Activated T-cell treated with anti-CD3 and anti-CD28 coated beads, Interleukin-2, amount 50 U/mL, for 1 hour (primary cell): Measurements from ENCODE around the gene TNN.
A peak's percentile ranks its signal among the peaks of the same experiment; 100 is the strongest.
"Not testable (repeated sequence)": the region's sequence is repeated elsewhere in the genome, so short reads cannot be mapped to it uniquely, and the experiment has no call there.

Experiments
- DNase-seq: peaks from one replicate; pipeline ENCODE4 v3.0.0-alpha.2; 2020

TNN gene

GRCh38 chr1:175067362-175068106, at the start of gene TNN:
TSS of gene TNN (plus strand) at chr1:175067833. CDS start at chr1:175077419, 9,586 bp downstream.
- DNase-seq = no peak

DNA sequence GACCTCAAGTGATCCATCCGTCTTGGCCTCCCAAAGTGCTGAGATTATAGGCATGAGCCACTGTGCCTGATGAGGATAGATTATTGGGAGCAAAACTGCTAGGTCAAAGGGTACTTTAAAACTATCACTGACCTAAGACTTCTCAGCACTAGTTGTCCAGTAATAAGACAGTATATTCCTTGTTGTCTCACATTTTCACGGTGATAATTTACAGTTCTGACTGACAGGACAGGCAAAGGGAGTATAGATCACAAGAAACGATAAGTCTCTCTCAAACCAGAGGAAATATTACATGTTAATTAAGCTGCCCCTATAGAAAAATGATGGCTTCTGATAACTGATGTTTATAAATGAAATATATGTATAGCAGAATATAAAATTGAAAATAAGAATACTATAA, 48.1 kb upstream of the TNN start:
- no peak for DNase-seq

- peak; percentile 99 for DNase-seq
Observed at GRCh38 chr1:175023043-175023921, 44.4 kb upstream of the TNN start, which contains the start of gene MRPS14. TSS of gene MRPS14 (minus strand) at chr1:175023425. CDS start at chr1:175023408, 17 bp downstream.

GRCh38 chr1:175023922-175024242, 43.8 kb upstream of the TNN start:
- DNase-seq = not testable (repeated sequence)

- no peak for DNase-seq
Observed at GRCh38 chr1:175024773-175025172, 42.9 kb upstream of the TNN start.

GRCh38 chr1:175033953-175034352, 33.7 kb upstream of the TNN start:
- no peak for DNase-seq

- DNase-seq = no peak
Observed at GRCh38 chr1:175034775-175035174, 32.9 kb upstream of the TNN start.

- no peak for DNase-seq
Observed at GRCh38 chr1:175035865-175036264, 31.8 kb upstream of the TNN start.

DNA sequence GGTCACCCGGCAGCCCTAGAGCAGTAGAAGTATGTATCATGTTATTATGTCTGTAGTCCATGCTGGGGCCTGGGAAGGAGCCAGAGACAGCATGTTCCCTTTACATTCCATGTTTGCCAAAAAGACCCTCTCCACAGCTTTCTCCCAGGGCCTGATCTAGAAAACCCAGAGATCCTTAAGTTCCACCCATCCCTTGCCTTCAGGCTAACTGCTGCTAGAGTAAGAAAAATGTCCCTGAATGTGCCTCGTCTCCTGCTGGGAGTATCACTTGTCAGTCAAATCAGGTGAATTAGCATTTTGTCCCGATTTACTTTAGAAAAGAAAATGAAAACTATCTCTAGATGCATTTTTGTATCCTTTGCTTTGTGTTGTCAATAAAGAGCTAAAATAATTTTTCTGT, 31.2 kb upstream of the TNN start:
- no peak for DNase-seq

- no peak for DNase-seq
Observed at GRCh38 chr1:175037416-175037815, 30.2 kb upstream of the TNN start.

DNA sequence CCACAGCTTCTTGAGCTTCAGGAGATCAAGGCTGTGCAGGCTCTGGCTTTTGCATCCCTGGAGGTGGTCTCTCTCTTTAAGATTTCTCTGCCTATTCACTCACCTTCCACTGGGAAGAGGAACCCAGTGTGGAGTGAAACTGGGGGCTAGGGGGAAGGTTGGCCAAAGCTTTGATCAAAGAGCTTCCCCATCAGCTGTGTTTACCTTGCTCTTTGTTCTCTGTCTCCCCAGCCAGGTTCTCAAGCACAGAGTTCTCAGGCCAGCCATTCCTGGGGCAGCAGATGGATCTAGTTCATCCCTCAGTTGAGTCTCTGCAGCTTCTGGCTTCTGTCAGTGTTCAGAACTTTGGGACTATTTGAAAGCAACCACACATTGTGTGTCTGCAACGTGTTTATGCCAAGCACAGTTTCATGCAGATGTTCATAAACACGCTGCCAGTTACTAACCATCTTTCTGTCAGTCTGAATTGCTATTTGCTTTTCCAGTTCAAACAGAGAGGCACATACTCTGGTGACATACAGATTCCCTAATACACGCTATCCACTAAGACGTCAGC, 27.2 kb upstream of the TNN start:
- no peak for DNase-seq

- no peak for DNase-seq
Observed at GRCh38 chr1:175042650-175043049, 25.0 kb upstream of the TNN start.

DNA sequence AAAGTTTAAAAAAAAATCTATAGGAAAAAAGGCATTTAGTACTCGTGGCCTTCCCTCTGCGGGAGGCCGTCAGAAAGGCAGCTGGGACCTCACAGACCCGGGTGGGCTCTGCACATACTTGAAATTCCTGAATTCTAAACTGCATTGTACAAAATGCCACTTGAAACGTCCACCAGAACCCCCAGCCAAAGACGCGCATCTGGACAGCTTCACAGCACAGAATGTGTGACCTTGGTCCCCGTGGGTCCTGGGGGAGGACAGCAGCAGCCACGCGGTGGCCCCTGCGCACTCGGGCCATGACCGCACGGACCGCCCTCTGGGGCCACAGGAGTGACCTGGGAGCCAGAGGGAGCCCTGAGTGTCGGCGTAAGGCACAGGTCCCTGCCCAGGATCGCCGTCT, 23.8 kb upstream of the TNN start:
- no peak for DNase-seq

- DNase-seq = not testable (repeated sequence)
Observed at GRCh38 chr1:175044591-175044990, 23.0 kb upstream of the TNN start.

GRCh38 chr1:175045097-175045496, 22.5 kb upstream of the TNN start:
- DNase-seq = no peak

DNA sequence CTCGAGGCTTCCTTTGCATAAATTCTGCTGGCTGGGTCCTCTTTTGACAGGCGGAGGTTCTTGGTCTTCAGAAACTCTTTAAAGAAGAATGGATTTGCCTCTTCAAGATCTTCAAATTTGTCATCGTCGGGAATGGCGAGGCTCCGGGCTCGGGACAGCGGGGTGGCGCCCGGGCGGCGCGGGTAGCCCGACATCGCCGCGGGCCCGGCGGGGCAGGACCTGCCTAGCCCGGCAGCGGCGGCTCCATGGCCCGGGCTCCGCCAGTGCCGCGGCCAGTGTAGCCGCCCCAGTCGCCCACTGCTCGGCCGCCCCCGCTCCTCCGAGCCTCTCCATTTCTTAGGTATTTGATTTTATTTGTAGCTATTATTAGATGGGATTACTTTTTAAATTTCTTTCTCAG, 22.1 kb upstream of the TNN start:
- no peak for DNase-seq

GRCh38 chr1:175050992-175051391, 16.6 kb upstream of the TNN start:
- no peak for DNase-seq

- DNase-seq = no peak
Observed at GRCh38 chr1:175054736-175055135, 12.9 kb upstream of the TNN start.

DNA sequence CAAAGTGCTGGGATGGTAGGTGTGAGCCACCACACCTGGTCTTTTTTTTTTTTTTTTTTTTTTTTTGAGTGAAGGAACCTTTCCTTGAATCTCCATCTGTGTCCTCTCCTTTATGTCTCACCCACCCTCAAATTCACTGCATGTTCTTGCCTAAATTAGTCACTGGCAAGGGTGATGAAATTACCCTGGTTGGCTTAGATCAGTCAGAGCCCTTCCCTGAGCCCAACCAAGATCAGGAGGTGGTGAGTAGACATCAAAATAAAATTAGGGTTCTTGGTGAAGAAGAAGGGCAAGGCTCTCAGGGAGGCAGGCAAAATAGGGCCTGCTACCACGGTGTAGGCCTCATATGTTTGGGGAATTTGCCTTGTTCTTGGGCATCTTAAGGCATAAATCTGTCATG, 5.3 kb upstream of the TNN start:
- DNase-seq = no peak

- no peak for DNase-seq
Observed at GRCh38 chr1:175062858-175063257, 4.8 kb upstream of the TNN start.

DNA sequence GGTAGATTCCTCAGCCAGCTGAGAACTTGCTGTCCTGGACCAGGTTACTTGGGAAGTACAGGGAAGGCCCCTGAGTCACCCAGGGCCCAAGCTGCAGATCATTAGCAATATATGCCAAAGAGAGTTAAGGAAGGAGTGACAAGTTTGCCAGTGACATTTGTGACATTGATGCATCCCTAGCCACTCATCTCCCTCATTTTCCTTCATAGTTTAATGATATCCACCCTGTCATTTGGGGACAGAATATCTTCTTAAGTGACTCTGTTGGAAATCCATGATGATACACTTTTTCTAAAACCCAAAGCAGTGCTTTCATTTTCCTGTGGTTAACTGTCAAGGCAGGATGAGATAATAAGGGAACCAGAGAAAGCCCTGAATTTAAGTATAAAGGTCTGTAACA, 3.2 kb downstream of the TNN start:
- no peak for DNase-seq

DNA sequence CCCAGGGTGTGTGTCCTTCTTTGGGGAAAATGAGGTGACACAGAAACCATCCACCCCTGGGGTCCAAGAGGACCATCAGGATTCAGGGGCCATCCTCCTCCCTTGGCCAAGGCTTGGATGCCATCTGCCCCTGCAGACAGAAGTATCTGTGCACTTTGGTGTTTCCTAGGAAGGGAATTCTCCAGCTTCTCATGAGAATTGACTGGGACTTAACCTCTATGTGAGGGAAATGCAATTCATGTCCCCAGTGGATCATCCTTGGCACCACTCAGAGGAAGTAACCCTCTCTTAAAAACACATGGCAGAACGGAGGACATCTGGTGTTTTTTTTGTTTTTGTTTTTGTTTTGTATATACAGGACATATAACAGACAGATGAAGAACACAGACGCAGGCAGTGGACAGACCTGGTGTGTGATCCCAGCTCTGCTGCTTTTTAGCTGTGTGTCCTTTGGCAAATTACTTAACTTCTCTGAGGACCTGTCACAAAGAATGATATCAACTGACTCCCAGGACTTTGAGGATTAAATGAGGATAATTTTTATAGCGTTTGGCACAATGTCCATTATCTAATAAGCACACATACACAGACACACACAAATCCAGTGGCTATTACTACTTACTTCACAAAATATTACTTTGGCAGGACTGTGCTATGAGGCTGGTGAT, 3.8 kb downstream of the TNN start:
- no peak for DNase-seq
